Liver (tissue), 9 donors: ENCODE results near the gene MAPK11. TPM values are rescaled to one million over a fixed set of nuclear protein-coding genes. Genes with fewer than 3 reads are reported as not detected.

Experiments
- DNase-seq: peaks from one replicate; pipeline ENCODE4 v3.0.0-alpha.2; 2017; ENCODE audit warnings: low spot score
- H3K27ac ChIP-seq, 2 donors: one replicate each; pipeline ENCODE4 v1.7.0; 2013; ENCODE audit warnings: inconsistent platforms in 2 of 2, low read length in 2 of 2, control low read depth in 1 of 2, low read depth in 1 of 2, mild to moderate bottlenecking in 1 of 2
- H3K27me3 ChIP-seq, 4 donors: one replicate each; pipeline versions ENCODE4 v1.6.1 to v1.7.0; 2013; ENCODE audit warnings: low read length in 3 of 4, inconsistent platforms in 1 of 4, mild to moderate bottlenecking in 1 of 4, moderate library complexity in 1 of 4; ENCODE audit not compliant: control insufficient read depth in 4 of 4, insufficient read depth in 4 of 4
- H3K36me3 ChIP-seq, 4 donors: one replicate each; pipeline versions ENCODE4 v1.6.1 to v1.7.0; 2013; ENCODE audit warnings: low read length in 3 of 4, mild to moderate bottlenecking in 3 of 4, low read depth in 1 of 4, moderate library complexity in 1 of 4; ENCODE audit not compliant: control insufficient read depth in 4 of 4, insufficient read depth in 3 of 4
- H3K4me1 ChIP-seq, 4 donors: one replicate each; pipeline versions ENCODE4 v1.6.1 to v1.7.0; 2013; ENCODE audit warnings: low read length in 3 of 4, mild to moderate bottlenecking in 3 of 4, moderate library complexity in 1 of 4; ENCODE audit not compliant: control insufficient read depth in 4 of 4, insufficient read depth in 4 of 4
- H3K4me3 ChIP-seq, 3 donors: one replicate each; pipeline versions ENCODE4 v1.6.1 to v1.7.0; 2013; ENCODE audit warnings: low read length in 3 of 3, control low read depth in 1 of 3, low read depth in 1 of 3, mild to moderate bottlenecking in 1 of 3
- H3K9ac ChIP-seq, 2 donors: one replicate each; pipeline ENCODE4 v1.7.0; 2013; ENCODE audit warnings: low read length in 2 of 2, mild to moderate bottlenecking in 2 of 2, moderate library complexity in 2 of 2, control low read depth in 1 of 2, low read depth in 1 of 2
- H3K9me3 ChIP-seq, 4 donors: one replicate each; pipeline versions ENCODE4 v1.6.1 to v1.7.0; 2013; ENCODE audit warnings: low read length in 3 of 4; ENCODE audit not compliant: control insufficient read depth in 4 of 4
- ATF3 ChIP-seq: IDR thresholded peaks from 2 replicates; pipeline ENCODE4 v1.6.1; 2016; ENCODE audit warnings: antibody characterized with exemption
- CTCF ChIP-seq: fragments of 150-350 bp; IDR thresholded peaks from 2 replicates; pipeline ENCODE4 v1.5.1; 2017; ENCODE audit warnings: improper control_type of control experiment, low read depth, low read length; ENCODE audit not compliant: missing input control
- EGR1 ChIP-seq, 2 donors: IDR thresholded peaks; 2 replicates each; pipeline ENCODE4 v1.6.1; 2016 to 2018; ENCODE audit warnings: antibody characterized with exemption in 2 of 2, low read depth in 2 of 2
- FOXA1 ChIP-seq: IDR thresholded peaks from 2 replicates; pipeline ENCODE4 v1.6.1; 2016; ENCODE audit warnings: antibody characterized with exemption
- FOXA2 ChIP-seq: IDR thresholded peaks from 2 replicates; pipeline ENCODE4 v1.6.1; 2016; ENCODE audit warnings: antibody characterized with exemption
- GABPA ChIP-seq, 2 donors: IDR thresholded peaks in 1 of 2; conservative IDR thresholded peaks in 1 of 2; 2 replicates each; pipeline ENCODE4 v1.6.1; 2016; ENCODE audit warnings: antibody characterized with exemption in 2 of 2, mild to moderate bottlenecking in 1 of 2, moderate library complexity in 1 of 2
- HNF4A ChIP-seq, 2 donors: conservative IDR thresholded peaks; 2 replicates each; pipeline ENCODE4 v1.6.1; 2016; ENCODE audit warnings: antibody characterized with exemption in 2 of 2, mild to moderate bottlenecking in 2 of 2
- HNF4G ChIP-seq: IDR thresholded peaks from 2 replicates; pipeline ENCODE4 v1.6.1; 2016; ENCODE audit warnings: antibody characterized with exemption
- JUND ChIP-seq, 2 donors: IDR thresholded peaks; 2 replicates each; pipeline ENCODE4 v1.6.1; 2016; ENCODE audit warnings: antibody characterized with exemption in 2 of 2
- MAX ChIP-seq: IDR thresholded peaks from 2 replicates; pipeline ENCODE4 v1.6.1; 2016; ENCODE audit warnings: antibody characterized with exemption
- NR2F2 ChIP-seq: IDR thresholded peaks from 2 replicates; pipeline ENCODE4 v1.6.1; 2016; ENCODE audit warnings: antibody characterized with exemption
- RAD21 ChIP-seq, 2 donors: IDR thresholded peaks; 2 replicates each; pipeline ENCODE4 v1.6.1; 2016; ENCODE audit warnings: antibody characterized with exemption in 2 of 2, mild to moderate bottlenecking in 2 of 2
- RXRA ChIP-seq, 2 donors: IDR thresholded peaks; 2 replicates each; pipeline ENCODE4 v1.6.1; 2017 to 2018; ENCODE audit warnings: antibody characterized with exemption in 2 of 2, mild to moderate bottlenecking in 1 of 2
- SP1 ChIP-seq: IDR thresholded peaks from 2 replicates; pipeline ENCODE4 v1.6.1; 2018; ENCODE audit warnings: antibody characterized with exemption, mild to moderate bottlenecking
- TAF1 ChIP-seq: conservative IDR thresholded peaks from 2 replicates; pipeline ENCODE4 v1.6.1; 2016; ENCODE audit warnings: antibody characterized with exemption, mild to moderate bottlenecking
- YY1 ChIP-seq: IDR thresholded peaks from 2 replicates; pipeline ENCODE4 v1.6.1; 2016; ENCODE audit warnings: antibody characterized with exemption, mild to moderate bottlenecking
- ZBTB33 ChIP-seq: IDR thresholded peaks from 2 replicates; pipeline ENCODE4 v1.6.1; 2016; ENCODE audit warnings: antibody characterized with exemption
- WGBS: extraction: QIAGEN DNeasy Blood & Tissue Kit; methylation state at CpG from one replicate; pipeline ENCODE4 v1.1.7; 2013; 5-methylcytosine and 5-hydroxymethylcytosine counted together
- polyA plus RNA-seq, 2 donors: library from polyadenylated mRNA; stranded (reverse) in 1 of 2; unstranded in 1 of 2; fragments of 200-250 nt in 1 of 2; fragments of >200 nt in 1 of 2; fragmentation: Nextera tagmentation in 1 of 2; extraction: Ambion mirVana in 1 of 2; gene quantifications; one replicate each; pipeline versions ENCODE4 v1.2.1 to v1.2.3, GENCODE V29; 2013 to 2015
- total RNA-seq, 2 donors: library from RNA; depleted of rRNA; stranded (reverse); fragments of >200 nt; gene quantifications; one replicate each; pipeline ENCODE4 v1.2.3, GENCODE V29; 2014
- TF ChIP-seq, protein P1 (sequence below): IDR thresholded peaks from 2 replicates; pipeline ENCODE4 v1.6.1; 2016; ENCODE audit warnings: antibody characterized with exemption, mild to moderate bottlenecking
- donor health status: healthy.
- donor health status: healthy.
- donor health status: healthy.
- donor health status: healthy.
- donor health status: healthy.

Gene MAPK11
- total and polyA plus RNA-seq, 4 donors = 0.65 to 2.0 (median 1.0) TPM

DNA sequence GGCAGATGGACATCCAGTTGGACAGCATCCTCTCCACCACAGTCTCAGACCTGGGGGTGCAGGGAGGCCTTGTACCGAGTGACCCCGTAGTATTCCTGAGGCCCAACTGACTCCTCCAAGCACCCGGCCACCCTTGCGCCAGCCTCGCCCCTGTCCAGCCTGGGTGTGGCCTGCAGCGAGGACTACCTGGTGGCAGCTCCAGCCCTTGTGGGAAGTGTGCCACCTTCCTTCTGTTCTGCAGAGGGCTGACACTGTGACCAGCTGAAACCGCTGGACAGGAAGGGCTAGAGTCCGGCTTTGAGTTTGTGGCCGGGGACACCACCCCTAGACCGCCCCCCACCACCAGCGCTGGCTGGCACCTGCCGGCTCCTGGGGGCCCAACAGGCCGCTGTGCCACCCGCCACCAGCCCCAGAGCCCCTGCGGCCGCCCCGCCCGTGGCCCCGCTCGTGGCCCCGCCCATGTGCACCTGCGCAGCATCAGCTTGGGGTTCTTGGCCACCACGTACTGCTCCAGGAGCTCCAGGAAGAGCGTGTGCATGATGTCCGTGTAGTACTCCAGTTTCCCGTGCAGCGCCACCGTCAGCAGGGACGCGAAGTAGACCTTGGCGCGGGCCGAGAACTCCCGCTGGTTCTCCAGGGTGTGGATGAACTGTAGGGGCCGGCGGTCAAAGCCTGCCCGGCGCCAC, 10.0 kb upstream of the MAPK11 start:
- no peak for DNase-seq
- Histone ChIP-seq H3K4me3 (no peak overlapping the region), H3K4me1 (peaks cover 0 to 5% (median 3%) of the 10 kb centered on the region in 4 donors), H3K9me3 (no peaks in the 10 kb centered on the region), H3K27ac (no peak overlapping the region), H3K9ac (no peak overlapping the region), H3K36me3 (peaks cover 18 to 82% (median 41%) of the 10 kb centered on the region in 4 donors), H3K27me3 (no peaks in the 10 kb centered on the region)
- no peak for TF ChIP-seq SP1
- TF ChIP-seq FOXA1 = no peak
- TF ChIP-seq, protein P1, sequence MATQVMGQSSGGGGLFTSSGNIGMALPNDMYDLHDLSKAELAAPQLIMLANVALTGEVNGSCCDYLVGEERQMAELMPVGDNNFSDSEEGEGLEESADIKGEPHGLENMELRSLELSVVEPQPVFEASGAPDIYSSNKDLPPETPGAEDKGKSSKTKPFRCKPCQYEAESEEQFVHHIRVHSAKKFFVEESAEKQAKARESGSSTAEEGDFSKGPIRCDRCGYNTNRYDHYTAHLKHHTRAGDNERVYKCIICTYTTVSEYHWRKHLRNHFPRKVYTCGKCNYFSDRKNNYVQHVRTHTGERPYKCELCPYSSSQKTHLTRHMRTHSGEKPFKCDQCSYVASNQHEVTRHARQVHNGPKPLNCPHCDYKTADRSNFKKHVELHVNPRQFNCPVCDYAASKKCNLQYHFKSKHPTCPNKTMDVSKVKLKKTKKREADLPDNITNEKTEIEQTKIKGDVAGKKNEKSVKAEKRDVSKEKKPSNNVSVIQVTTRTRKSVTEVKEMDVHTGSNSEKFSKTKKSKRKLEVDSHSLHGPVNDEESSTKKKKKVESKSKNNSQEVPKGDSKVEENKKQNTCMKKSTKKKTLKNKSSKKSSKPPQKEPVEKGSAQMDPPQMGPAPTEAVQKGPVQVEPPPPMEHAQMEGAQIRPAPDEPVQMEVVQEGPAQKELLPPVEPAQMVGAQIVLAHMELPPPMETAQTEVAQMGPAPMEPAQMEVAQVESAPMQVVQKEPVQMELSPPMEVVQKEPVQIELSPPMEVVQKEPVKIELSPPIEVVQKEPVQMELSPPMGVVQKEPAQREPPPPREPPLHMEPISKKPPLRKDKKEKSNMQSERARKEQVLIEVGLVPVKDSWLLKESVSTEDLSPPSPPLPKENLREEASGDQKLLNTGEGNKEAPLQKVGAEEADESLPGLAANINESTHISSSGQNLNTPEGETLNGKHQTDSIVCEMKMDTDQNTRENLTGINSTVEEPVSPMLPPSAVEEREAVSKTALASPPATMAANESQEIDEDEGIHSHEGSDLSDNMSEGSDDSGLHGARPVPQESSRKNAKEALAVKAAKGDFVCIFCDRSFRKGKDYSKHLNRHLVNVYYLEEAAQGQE = no peak
- no peak for TF ChIP-seq ATF3
- TF ChIP-seq MAX = no peak
- TF ChIP-seq GABPA (IDR thresholded peaks at IDR 0.05 in 1 of 2, conservative IDR thresholded peaks at IDR 0.05 in 1 of 2) = no peak
- TF ChIP-seq CTCF = no peak
- TF ChIP-seq YY1 = no peak
- TF ChIP-seq RXRA (IDR thresholded peaks at IDR 0.05) = no peak
- no peak for TF ChIP-seq EGR1 (IDR thresholded peaks at IDR 0.05; ENCODE audit: low read depth in 2 of 2)
- no peak for TF ChIP-seq RAD21 (IDR thresholded peaks at IDR 0.05)
- TF ChIP-seq ZBTB33 = no peak
- TF ChIP-seq FOXA2 = no peak
- TF ChIP-seq TAF1 = no peak
- TF ChIP-seq NR2F2 = no peak
- no peak for TF ChIP-seq JUND (IDR thresholded peaks at IDR 0.05)
- TF ChIP-seq HNF4A (conservative IDR thresholded peaks at IDR 0.05) = no peak
- TF ChIP-seq HNF4G = no peak
- 95% methylated on average over 38 of the region's 38 CpGs for WGBS
